Activated T-helper 1 cell treated with anti-CD3 and anti-CD28 coated beads, Interleukin-12 subunit alpha, Interleukin-12 subunit beta, Interleukin-2, Interleukin-4 antibody, amounts not matched to agents 30 ng/mL and 10 ng/mL and 1 ng/mL, durations not matched to agents 14 hours and 24 hours and 36 hours (primary cell): ENCODE results near the gene CADPS2. TPM values are rescaled to one million over a fixed set of nuclear protein-coding genes. Genes with fewer than 3 reads are reported as not detected.

Source experiments
- DNase-seq: peaks from one replicate; pipeline ENCODE4 v3.0.0; 2021; ENCODE audit warnings: low spot score
- H3K27ac Mint-ChIP-seq: one replicate; pipeline ENCODE4 v1.8.0; 2021; ENCODE audit warnings: mild to moderate bottlenecking, mixed read lengths
- H3K27me3 Mint-ChIP-seq: one replicate; pipeline ENCODE4 v1.8.0; 2022; ENCODE audit warnings: mild to moderate bottlenecking, moderate library complexity, mixed read lengths; ENCODE audit not compliant: insufficient read depth
- H3K36me3 Mint-ChIP-seq: one replicate; pipeline ENCODE4 v1.8.0; 2021; ENCODE audit warnings: low read depth, mixed read lengths
- H3K4me1 Mint-ChIP-seq: one replicate; pipeline ENCODE4 v1.8.0; 2021; ENCODE audit warnings: low read depth, mixed read lengths
- H3K4me3 Mint-ChIP-seq: one replicate; pipeline ENCODE4 v1.8.0; 2021; ENCODE audit warnings: mild to moderate bottlenecking, moderate library complexity, mixed read lengths
- H3K9me3 Mint-ChIP-seq: one replicate; pipeline ENCODE4 v1.8.0; 2021; ENCODE audit warnings: mixed read lengths
- intact Hi-C: fragments of 100-400 bp; cut with micrococcal nuclease; formaldehyde crosslinking; loops from one replicate; pipeline ENCODE4 v1.15.1; 2024
- total RNA-seq: library from RNA; stranded (reverse); gene quantifications from 2 replicates; pipeline ENCODE4 v1.2.3, GENCODE V29; 2022

Gene CADPS2
- total RNA-seq, 1 donor from 2014 or later: not detected

DNA sequence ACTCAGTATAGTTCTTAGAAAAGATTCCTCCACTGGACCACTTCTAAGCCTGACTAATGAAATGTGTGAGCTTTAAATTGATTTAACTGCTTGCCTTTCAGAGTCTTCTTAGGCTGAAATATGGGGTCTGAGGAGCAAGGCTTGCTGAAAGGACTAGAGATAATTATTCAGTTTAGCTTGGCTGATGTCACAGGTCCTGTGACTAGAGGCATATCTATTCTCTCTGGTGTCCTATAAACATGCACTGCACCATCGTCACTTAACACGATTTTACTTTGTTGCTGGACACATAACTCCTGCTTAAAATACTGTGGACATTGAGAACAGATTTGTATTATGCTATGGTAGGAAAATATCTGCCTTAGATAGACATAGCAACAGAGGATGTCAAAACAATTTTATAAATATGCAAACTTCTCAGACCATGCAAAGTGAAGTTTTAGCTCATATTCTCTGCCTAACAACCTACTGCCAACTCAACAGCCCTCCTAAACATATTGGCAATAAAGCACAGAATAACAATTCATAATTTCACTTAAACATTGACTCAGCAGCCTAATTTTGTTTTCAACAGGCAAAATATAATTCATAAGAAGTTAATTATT is 267.6 kb downstream of the CADPS2 start:
- H3K27ac Mint-ChIP-seq: no peak overlapping the region
- no peaks in the 10 kb centered on the region for H3K9me3 Mint-ChIP-seq
- no peaks in the 10 kb centered on the region for H3K36me3 Mint-ChIP-seq
- no peaks in the 10 kb centered on the region for H3K27me3 Mint-ChIP-seq
- H3K4me1 Mint-ChIP-seq: no peaks in the 10 kb centered on the region
- H3K4me3 Mint-ChIP-seq: no peak overlapping the region
- DNase-seq: no peak
- intact Hi-C loops: no loop called here

DNA sequence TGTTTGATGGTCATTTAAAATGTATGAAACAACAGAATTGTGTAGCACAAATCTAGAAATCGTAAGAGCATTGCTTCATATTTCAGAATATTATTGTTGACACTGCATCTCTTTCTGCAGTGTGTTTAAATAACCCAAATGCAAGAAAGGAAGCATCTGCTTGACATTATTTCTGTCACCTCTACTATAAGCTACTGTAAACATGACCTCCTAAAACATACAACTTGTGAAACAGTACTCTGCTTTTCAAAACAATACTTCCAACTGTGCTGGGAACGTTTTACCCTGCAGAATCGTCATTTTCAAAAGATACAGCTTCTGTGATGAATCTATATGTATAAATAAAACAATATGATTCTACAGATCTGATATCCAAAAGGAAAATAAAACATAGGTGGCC is 269.3 kb downstream of the CADPS2 start:
- Mint-ChIP-seq H3K4me1 (no peaks in the 10 kb centered on the region), H3K36me3 (no peaks in the 10 kb centered on the region), H3K4me3 (no peak overlapping the region), H3K27ac (no peak overlapping the region), H3K27me3 (no peaks in the 10 kb centered on the region), H3K9me3 (no peaks in the 10 kb centered on the region)
- DNase-seq: no peak
- intact Hi-C loops: no loop called here

DNA sequence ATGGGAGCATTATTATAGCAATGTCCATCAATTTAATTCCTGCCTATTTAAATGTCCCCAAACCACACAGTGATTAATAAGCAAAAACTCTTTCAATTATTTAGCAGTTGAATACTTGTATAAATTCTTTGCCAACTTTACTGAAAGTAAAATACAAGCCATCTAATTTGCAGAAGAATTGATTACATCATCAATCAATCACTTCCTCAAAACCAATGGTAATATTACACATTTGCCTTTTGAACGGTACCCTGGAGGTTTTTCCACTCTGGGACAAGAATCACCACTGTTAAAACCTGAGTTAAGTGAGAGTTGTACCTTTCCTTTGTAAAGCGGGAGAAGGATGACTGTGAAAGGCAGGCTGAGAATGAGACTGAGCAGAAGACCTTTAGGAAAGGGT is 280.3 kb downstream of the CADPS2 start:
- Mint-ChIP-seq H3K27me3 (no peaks in the 10 kb centered on the region), H3K4me1 (no peaks in the 10 kb centered on the region), H3K27ac (no peak overlapping the region), H3K9me3 (no peaks in the 10 kb centered on the region), H3K36me3 (no peaks in the 10 kb centered on the region), H3K4me3 (no peak overlapping the region)
- intact Hi-C loops: no loop called here
- DNase-seq: no peak

DNA sequence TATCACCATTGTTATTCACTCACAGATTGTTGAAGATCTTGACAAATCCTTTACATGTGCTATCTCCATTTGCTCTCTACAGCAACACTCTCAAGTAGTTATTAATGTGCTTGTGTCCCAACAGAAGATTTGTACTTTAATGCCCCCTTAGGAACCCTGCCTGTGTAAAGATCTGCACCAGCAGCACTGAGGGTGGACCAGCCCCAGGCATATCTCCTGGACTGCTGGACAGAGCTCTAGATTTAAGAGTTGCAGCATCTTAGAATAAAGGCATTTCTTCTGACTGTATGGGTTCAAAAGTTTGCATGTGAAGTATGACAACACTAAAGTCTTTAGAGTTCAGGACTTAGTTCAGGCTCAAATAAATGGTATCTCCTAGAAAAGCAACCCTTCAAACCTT is 282.0 kb downstream of the CADPS2 start:
- intact Hi-C loops: no loop called here
- Mint-ChIP-seq H3K4me1 (no peaks in the 10 kb centered on the region), H3K27ac (no peak overlapping the region), H3K9me3 (no peaks in the 10 kb centered on the region), H3K4me3 (no peak overlapping the region), H3K36me3 (no peaks in the 10 kb centered on the region), H3K27me3 (no peaks in the 10 kb centered on the region)
- no peak for DNase-seq

DNA sequence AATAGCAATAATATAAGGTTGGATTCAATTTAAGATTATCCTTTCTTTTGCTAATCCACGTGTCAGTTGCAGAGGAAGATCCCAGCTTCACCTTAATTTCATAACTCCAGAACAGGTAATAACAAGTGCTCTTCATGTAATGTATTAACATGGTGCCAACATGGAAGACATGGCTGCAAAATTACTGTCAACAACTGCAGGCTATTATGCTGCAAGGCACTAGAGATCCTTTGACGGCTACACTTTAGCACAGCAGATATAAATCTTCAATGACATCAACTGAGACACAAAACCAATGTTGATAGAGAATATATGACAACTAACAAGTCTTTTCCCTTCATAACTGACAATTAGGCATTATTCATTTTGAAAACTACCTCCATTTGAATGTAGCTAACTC is 283.5 kb downstream of the CADPS2 start:
- Mint-ChIP-seq H3K27me3 (no peaks in the 10 kb centered on the region), H3K27ac (no peak overlapping the region), H3K4me3 (no peak overlapping the region), H3K9me3 (no peaks in the 10 kb centered on the region), H3K4me1 (no peaks in the 10 kb centered on the region), H3K36me3 (no peaks in the 10 kb centered on the region)
- intact Hi-C loops: no loop called here
- no peak for DNase-seq

DNA sequence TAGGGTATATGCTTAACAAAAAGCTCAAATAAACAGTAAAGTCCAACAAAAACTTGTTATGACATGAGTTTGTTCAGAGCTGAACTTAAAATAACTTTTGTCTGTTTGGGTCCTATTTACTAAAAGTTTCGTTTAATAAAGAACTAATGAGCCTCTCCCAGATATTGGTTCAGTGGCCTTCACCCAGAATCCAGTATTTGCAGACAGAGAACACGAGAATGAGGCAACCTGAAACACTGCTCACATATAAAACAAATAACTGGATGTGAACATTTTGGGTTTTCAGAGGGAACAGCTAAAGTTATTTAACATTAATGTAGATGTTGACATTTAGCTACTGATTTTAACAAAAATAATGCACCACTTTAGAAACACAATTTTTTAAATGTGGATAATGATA is 285.6 kb downstream of the CADPS2 start:
- DNase-seq: no peak
- Mint-ChIP-seq H3K9me3 (no peaks in the 10 kb centered on the region), H3K27ac (no peak overlapping the region), H3K27me3 (no peaks in the 10 kb centered on the region), H3K36me3 (no peaks in the 10 kb centered on the region), H3K4me1 (no peaks in the 10 kb centered on the region), H3K4me3 (no peak overlapping the region)
- intact Hi-C loops: no loop called here

DNA sequence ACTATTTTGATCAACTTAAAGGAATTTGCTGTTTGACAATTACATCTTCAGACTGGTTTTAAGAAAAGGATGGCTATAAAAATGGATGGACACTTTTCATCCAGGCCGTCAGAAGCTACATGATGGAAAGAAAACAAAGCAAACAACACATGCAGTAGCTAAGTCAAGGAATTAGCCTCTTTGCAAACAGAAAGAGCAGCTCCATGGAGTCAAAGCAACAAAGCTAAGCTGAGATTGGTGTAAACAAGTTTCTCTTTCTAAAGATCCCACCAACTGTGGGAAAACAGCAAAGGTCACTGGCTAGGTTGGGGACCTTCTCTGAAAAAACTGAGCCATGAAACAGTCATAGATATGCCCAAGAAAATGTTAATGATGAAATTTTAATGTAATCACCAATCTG is 286.2 kb downstream of the CADPS2 start:
- no peaks in the 10 kb centered on the region for H3K27me3 Mint-ChIP-seq
- no peak overlapping the region for H3K4me3 Mint-ChIP-seq
- intact Hi-C loops: no loop called here
- no peaks in the 10 kb centered on the region for H3K4me1 Mint-ChIP-seq
- no peaks in the 10 kb centered on the region for H3K36me3 Mint-ChIP-seq
- no peaks in the 10 kb centered on the region for H3K9me3 Mint-ChIP-seq
- no peak overlapping the region for H3K27ac Mint-ChIP-seq
- DNase-seq: no peak

DNA sequence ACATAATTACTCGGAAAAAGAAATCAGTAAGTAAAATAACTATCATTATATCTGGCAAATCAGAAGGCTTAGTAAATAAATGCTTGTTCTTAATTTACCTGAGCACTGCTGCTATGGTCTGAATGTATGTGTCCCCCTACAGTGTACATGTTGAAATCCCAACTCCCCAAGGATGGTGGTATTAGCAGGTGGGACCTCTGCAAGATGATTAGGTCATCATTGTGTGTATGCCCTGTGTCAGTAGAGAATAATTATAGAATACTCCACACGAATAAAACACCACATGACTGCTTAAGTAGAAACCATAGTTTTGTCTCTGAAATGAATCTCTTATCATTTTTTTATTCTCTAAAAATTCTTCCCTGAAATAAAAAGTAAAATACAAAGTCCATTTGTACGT is 289.0 kb downstream of the CADPS2 start:
- no peak for DNase-seq
- no peaks in the 10 kb centered on the region for H3K9me3 Mint-ChIP-seq
- no peaks in the 10 kb centered on the region for H3K4me1 Mint-ChIP-seq
- H3K27me3 Mint-ChIP-seq: no peaks in the 10 kb centered on the region
- H3K27ac Mint-ChIP-seq: no peak overlapping the region
- intact Hi-C loops: no loop called here
- no peak overlapping the region for H3K4me3 Mint-ChIP-seq
- H3K36me3 Mint-ChIP-seq: no peaks in the 10 kb centered on the region

DNA sequence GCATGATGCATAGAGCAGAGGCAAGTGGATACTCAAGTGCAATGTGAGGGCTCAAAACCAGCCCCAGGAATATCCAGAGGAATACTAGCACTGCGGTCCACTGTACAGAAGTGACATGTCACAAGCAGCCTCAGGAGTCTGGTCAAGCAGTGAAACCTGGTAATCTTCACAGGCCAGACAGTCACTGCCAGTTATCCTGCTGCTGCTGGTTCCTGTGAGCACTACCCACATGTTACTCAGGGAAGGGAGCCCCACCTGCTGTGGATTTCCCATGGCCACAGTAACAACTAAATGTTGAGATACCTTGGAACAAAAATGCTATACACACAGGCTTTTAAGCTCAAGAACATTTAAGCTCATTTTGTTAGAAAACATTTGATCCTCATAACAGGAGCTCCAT is 290.4 kb downstream of the CADPS2 start:
- intact Hi-C loops: no loop called here
- no peaks in the 10 kb centered on the region for H3K27me3 Mint-ChIP-seq
- no peak for DNase-seq
- H3K4me1 Mint-ChIP-seq: no peaks in the 10 kb centered on the region
- H3K4me3 Mint-ChIP-seq: no peak overlapping the region
- H3K9me3 Mint-ChIP-seq: no peaks in the 10 kb centered on the region
- H3K36me3 Mint-ChIP-seq: no peaks in the 10 kb centered on the region
- H3K27ac Mint-ChIP-seq: no peak overlapping the region

DNA sequence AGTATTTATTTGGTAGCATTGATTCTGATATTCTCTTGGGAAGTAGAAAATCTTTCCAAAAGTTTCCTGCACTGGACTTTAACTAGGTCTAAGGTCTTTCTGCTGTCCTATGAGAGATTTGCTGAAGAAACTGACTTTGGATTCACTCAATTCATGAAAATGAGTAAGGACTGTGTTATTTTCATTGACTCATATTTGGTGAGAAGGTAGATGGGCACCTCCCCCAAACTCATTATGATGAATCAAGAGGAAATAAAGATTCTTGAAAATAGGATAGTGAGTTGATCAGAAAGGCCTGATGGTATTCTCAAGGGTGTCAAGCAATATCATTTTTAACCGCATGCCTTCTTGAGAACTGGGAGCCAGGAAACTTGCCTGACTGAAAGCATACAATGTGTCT is 297.6 kb downstream of the CADPS2 start:
- H3K4me1 Mint-ChIP-seq: no peaks in the 10 kb centered on the region
- H3K27me3 Mint-ChIP-seq: no peaks in the 10 kb centered on the region
- no peak overlapping the region for H3K27ac Mint-ChIP-seq
- DNase-seq: no peak
- H3K36me3 Mint-ChIP-seq: no peaks in the 10 kb centered on the region
- no peak overlapping the region for H3K4me3 Mint-ChIP-seq
- intact Hi-C loops: no loop called here
- no peaks in the 10 kb centered on the region for H3K9me3 Mint-ChIP-seq

DNA sequence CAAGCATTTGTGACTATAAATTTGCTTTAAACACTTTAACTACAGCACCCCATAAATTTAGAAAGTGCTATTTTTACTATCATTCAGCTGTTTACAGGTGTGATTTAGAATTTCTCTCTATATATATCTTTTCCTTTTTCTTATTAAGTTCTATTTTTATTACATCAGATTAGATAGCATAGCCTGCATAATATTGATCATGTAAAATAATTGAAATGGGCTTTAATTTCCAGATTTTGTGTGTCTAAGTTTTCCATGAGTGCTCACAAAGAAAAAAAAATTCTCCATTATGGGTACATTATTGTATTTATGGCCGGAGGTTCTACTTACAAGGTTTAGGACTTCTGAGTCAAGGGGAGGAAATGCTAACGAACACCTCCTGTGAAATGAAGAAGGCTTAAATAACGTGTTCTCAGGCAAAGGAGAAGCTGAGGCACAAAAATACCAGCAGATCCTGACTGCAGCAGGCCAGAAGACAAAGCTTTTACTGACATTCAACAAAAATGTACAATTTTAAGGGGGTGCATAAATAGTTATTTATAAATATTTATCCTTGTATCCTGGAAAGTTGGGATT is 301.5 kb downstream of the CADPS2 start:
- no peaks in the 10 kb centered on the region for H3K4me1 Mint-ChIP-seq
- H3K9me3 Mint-ChIP-seq: no peaks in the 10 kb centered on the region
- DNase-seq: no peak
- no peaks in the 10 kb centered on the region for H3K36me3 Mint-ChIP-seq
- H3K27me3 Mint-ChIP-seq: no peaks in the 10 kb centered on the region
- H3K4me3 Mint-ChIP-seq: no peak overlapping the region
- H3K27ac Mint-ChIP-seq: no peak overlapping the region
- intact Hi-C loops: no loop called here

DNA sequence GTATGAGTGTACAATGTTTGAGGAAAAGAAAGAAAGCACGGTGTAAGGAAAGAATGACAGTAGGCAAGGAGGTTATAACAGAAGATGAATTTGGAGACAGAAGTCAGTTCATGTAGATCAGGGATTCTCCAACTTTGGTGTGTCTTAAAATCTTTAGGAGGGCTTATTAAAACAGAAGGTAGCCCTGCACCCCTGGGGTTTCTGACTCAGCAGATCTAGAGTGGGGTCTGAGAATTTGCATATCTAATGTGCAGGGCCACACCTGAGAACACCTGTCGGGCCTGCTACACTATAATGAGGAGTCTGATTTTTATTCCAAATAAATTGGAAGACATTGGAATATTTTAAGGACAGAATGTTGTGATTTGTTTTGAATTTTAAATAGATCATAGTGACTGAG is 307.9 kb downstream of the CADPS2 start:
- no peaks in the 10 kb centered on the region for H3K4me1 Mint-ChIP-seq
- H3K27me3 Mint-ChIP-seq: no peaks in the 10 kb centered on the region
- no peak for DNase-seq
- intact Hi-C loops: no loop called here
- H3K27ac Mint-ChIP-seq: no peak overlapping the region
- no peaks in the 10 kb centered on the region for H3K9me3 Mint-ChIP-seq
- no peaks in the 10 kb centered on the region for H3K36me3 Mint-ChIP-seq
- no peak overlapping the region for H3K4me3 Mint-ChIP-seq

DNA sequence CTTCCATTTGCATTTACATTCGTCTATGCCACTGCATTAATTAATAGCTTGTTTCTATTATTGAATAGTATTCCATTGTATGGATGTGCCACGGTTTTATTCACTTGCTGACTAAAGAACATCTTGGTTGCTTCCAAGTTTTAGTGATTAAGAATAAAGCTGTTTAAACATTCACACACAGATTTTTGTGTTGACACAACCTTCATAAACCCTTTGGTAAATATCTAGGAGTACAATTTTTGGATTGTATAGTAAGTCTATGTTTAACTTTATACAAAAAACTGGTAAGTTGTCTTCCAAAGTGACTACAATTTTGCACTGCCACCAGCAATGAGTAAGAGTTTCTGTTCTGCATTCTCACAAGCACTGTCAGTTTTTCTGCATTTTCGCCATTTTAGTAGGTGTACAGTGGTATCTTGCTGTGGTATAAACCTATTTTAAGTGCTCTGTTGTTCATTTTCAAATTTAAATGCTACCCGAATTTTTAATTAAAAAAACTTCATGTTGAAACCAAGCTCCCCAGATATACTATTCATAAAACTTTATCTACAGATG is 308.7 kb downstream of the CADPS2 start:
- no peaks in the 10 kb centered on the region for H3K4me1 Mint-ChIP-seq
- no peak overlapping the region for H3K4me3 Mint-ChIP-seq
- intact Hi-C loops: no loop called here
- no peaks in the 10 kb centered on the region for H3K9me3 Mint-ChIP-seq
- H3K27ac Mint-ChIP-seq: no peak overlapping the region
- H3K36me3 Mint-ChIP-seq: no peaks in the 10 kb centered on the region
- no peak for DNase-seq
- H3K27me3 Mint-ChIP-seq: no peaks in the 10 kb centered on the region

DNA sequence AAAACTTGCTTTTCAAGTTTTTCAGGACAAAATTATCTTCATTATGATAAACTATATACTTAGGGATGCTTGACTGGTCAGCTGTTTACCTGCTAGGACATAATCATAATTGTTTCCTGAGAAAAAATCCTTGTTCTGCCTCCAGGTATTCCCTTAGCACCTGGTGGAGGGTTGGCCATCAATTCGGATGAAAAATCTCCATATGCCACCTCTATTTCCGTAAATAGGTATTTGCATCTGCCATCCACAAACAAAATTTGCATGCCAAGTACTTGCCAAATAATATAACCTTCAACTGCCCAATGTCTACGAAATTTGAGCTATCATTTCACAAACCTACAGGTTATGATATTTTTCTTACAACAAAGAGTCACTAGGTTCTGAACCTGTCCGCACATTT is 313.6 kb downstream of the CADPS2 start:
- Mint-ChIP-seq H3K4me3 (no peak overlapping the region), H3K27ac (no peak overlapping the region), H3K4me1 (no peaks in the 10 kb centered on the region), H3K9me3 (no peaks in the 10 kb centered on the region), H3K36me3 (no peaks in the 10 kb centered on the region), H3K27me3 (no peaks in the 10 kb centered on the region)
- DNase-seq: no peak
- intact Hi-C loops: no loop called here
